ENCODE results near the gene AP2B1.

The AP2B1 gene

GRCh38 chr17:35679007-35679682, 92.0 kb downstream of the AP2B1 start:
- TF ChIP-seq CTCF (IDR thresholded peaks at IDR 0.05; ENCODE audit: low read depth, low read length), result no peak
- no peak overlapping the region for H3K4me3 ChIP-seq (ENCODE audit: low read depth, low read length)

- no peak overlapping the region for H3K4me3 ChIP-seq (ENCODE audit: low read depth, low read length)
- TF ChIP-seq CTCF (IDR thresholded peaks at IDR 0.05; ENCODE audit: low read depth, low read length), result no peak
Measured at GRCh38 chr17:35683591-35683990, 96.5 kb downstream of the AP2B1 start.

- no peak overlapping the region for H3K4me3 ChIP-seq (ENCODE audit: low read depth, low read length)
- TF ChIP-seq CTCF (IDR thresholded peaks at IDR 0.05; ENCODE audit: low read depth, low read length), result no peak
Measured at GRCh38 chr17:35684055-35684802, 97.1 kb downstream of the AP2B1 start.

- TF ChIP-seq CTCF (IDR thresholded peaks at IDR 0.05; ENCODE audit: low read depth, low read length), result no peak
- H3K4me3 ChIP-seq (ENCODE audit: low read depth, low read length), result no peak overlapping the region
Measured at GRCh38 chr17:35692512-35693210, 105.5 kb downstream of the AP2B1 start.

- no peak for TF ChIP-seq CTCF (IDR thresholded peaks at IDR 0.05; ENCODE audit: low read depth, low read length)
- H3K4me3 ChIP-seq (ENCODE audit: low read depth, low read length), result no peak overlapping the region
Measured at GRCh38 chr17:35693662-35694061, 106.5 kb downstream of the AP2B1 start.

GRCh38 chr17:35694906-35695305, 107.8 kb downstream of the AP2B1 start:
- H3K4me3 ChIP-seq (ENCODE audit: low read depth, low read length), result no peak overlapping the region

More at GRCh38 chr17:35694906-35695305, 107.8 kb downstream of the AP2B1 start:
- TF ChIP-seq CTCF (IDR thresholded peaks at IDR 0.05; ENCODE audit: low read depth, low read length), result no peak

All from WI38 (cell line).